SIG-M5 (cell line): ENCODE data around the gene AARSD1.
"Not testable (repeated sequence)": the region's sequence is repeated elsewhere in the genome, so short reads cannot be mapped to it uniquely, and the experiment has no call there.

Experiments used
- DNase-seq: peaks from one replicate; lab custom pipeline; 2025; lab: John Stamatoyannopoulos, UW

Gene AARSD1

DNA sequence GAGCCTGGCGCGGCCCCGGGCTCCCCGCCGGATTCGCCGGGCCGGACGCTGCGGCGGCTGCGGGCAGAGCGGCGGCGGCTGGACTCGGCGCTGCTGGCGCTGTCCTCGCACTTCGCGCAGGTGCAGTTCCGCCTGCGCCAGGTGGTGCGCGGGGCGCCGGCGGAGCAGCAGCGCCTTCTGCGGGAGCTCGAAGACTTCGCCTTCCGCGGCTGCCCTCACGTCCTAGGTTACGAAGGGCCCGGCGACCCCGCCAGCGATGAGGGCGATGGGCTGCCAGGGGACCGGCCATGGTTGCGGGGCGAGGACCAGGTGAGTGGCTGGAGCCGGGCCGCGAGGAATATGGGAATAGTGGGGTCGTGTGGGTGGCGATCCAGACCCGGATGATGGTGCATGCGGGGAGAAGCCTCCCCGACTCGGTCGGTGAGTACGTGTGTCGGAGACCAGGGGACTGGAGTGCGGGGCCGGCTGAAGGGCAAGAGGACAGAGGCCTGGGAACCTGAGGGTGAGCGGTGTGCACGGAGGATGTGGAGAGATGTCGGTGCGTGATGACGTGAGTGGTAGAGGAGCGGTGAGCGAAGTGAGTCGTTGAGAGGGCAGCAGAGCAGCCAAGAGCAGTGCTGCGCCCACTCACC, 16.6 kb upstream of the AARSD1 start:
- DNase-seq, result peak; percentile 13

DNA sequence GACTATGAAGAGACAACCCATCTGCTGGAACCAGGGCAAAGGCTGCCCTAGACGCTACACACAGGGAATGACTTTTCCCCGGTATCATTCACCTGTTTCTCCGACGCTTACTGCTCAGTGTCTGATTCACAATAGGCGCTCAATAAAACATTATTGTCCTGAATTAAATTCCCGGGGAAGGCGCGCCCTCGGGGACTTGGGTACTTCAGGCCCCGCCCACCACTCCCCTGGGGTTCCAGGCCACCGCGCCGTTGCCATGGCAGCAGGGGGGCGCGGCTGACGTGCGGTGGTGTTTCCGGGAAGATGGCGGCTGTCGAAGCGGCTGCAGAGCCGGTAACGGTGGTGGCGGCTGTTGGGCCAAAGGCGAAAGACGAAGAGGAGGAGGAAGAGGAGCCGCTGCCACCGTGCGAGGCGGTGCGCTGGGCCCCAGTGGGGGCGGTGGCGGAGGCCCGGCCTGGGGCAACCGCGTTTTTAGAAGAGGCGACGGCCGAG, 16.1 kb upstream of the AARSD1 start, which contains the start of gene RUNDC1:
RUNDC1 (plus strand) TSS at position 292 of the 492 bp plus-strand sequence; CDS start at position 304, 12 bp downstream.
- DNase-seq, result no peak

DNA sequence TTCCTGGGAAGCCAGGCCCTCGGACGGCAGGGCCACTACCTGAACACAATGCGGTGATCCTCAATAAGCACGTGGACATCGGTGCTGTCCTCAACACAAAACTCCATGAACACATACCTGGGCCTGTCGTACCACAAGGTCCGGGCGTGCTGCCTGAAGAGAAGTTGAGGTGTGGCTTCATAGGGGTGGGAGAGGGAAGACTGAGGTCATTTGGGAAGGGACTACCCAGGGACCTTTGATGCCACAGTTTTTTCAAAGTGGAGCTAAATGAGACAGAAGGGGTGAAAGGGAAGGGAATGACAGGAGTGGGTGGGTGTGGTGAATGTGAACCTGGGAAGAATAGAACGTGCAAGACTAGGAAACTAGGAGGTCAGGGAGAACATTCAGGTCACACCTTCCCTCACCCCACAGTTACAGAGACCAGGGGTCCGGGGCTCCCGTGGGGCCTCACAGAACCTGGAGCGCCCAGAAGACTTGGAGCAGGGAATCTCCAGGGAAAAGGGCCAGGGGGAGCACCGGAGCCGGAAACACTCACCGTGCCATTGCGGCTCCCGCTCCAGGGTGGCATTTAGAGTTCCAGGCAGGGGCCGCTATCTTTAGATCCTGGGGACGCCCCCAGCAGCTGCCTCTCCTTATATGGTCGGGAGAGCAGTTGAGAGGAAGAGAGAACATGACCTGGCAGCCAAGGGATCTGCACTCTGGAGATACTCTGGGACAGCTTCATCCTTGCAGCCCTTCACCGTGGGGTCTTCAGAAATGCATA, 15.4 kb upstream of the AARSD1 start, which contains the start of gene PTGES3L:
PTGES3L (minus strand) TSS at position 570 of the 763 bp plus-strand sequence; CDS start at position 543, 27 bp downstream.
- no peak for DNase-seq

DNA sequence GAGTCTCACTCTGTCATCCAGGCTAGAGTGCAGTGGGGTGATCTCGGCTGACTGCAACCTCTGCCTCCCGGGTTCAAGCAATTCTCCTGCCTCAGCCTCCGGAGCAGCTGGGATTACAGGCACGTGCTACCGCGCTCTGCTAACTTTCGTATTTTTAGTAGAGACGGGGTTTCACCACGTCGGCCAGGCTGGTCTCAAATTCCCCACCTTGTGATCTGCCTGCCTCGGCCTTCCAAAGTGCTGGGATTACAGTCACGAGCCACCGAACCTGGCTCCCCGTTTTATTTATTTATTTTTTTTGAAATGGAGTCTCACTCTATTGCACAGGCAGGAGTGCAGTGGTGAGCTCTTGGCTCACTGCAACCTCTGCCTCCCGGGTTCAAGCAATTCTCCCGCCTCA, 11.4 kb upstream of the AARSD1 start:
- not testable (repeated sequence) for DNase-seq

DNA sequence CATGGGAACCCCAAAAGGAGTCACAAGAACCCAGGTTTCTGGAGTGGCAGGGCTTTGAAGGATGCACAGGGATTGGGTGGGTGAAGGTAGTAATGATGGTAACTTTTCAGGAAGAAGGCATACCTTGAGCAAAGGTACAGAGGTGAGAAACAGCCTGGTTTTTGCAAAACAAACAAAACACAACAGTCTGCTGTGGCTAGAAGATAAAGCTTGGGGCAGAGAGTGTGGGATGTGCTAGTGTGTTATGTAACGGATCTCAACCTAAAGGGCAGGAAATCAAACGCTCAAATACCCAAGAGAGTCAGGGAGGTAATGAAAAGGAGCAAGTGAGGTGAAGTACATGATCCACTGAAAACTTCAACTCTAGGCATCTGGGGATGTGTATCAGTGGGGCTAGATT, 11.0 kb upstream of the AARSD1 start:
- DNase-seq, result no peak

DNA sequence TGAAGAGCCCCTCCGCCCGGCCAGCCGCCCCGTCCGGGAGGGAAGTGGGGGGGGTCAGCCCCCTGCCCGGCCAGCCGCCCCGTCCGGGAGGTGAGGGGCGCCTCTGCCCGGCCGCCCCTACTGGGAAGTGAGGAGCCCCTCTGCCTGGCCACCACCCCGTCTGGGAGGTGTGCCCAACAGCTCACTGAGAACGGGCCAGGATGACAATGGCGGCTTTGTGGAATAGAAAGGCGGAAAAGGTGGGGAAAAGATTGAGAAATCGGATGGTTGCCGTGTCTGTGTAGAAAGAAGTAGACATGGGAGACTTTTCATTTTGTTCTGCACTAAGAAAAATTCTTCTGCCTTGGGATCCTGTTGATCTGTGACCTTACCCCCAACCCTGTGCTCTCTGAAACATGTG, 9.1 kb upstream of the AARSD1 start:
- DNase-seq, result not testable (repeated sequence)

DNA sequence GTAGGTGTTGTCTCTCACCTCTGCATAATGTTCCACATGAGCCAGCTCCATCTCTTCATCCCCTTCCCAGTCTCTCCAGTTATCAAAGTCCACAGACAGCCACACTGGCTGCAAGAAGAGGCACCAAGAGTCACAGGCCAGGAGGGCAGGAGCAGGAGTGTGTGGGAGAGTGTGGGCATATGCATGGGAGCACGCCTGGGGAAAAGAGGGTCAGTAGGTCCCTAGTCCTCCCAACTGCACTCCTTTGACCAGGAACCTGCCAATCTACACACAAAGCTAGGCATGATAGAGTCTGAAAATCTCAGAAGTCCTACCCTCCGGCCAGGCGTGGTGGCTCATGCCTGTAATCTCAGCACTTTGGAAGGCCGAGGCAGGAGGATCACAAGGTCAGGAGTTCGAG, 7.3 kb upstream of the AARSD1 start:
- no peak for DNase-seq

DNA sequence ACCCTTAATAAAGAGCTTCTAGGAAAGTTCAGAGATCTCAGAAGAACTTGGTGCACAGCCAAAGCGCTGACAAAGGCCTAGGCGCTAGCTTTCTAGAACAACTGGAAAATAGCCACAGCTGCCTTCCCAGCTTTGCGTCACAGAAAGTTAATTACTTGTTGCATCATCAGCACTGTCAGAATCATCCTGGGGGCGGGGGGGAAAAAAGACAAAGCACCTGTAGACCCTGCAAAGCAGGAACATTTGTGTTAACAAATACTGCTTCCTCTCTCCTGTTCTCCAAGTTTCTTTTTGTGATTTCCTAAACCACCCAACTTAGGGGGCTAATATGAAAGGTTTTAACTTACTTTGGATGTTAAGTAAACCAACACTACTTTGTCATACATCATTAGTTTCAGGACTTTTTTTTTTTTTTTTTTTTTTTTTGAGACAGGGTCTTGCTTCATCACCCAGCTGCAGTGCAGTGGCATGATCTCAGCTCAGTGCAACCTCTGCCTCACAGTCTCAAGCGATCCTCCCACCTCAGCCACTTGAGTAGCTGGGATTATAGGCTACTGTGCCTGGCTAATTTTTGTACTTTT, 4.8 kb upstream of the AARSD1 start:
- DNase-seq, result peak; percentile 5

DNA sequence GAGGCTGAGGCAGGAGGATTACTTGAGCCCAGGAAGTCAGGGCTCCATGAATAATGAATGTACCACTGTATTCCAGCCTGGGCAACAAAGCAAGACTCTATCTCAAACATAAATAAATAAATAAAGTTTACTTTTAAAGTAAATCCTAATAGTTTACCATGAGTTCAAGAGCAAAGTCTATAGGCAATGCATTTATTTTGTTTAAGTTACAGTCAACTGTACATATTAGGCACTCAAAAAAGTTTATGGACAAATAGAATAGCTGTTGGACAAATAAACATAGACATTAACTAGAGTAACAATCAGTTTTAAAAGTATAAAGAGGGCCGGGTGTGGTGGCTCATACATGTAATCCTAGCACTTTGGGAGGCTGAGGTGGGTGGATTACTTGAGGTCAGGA, 3.7 kb upstream of the AARSD1 start:
- no peak for DNase-seq

DNA sequence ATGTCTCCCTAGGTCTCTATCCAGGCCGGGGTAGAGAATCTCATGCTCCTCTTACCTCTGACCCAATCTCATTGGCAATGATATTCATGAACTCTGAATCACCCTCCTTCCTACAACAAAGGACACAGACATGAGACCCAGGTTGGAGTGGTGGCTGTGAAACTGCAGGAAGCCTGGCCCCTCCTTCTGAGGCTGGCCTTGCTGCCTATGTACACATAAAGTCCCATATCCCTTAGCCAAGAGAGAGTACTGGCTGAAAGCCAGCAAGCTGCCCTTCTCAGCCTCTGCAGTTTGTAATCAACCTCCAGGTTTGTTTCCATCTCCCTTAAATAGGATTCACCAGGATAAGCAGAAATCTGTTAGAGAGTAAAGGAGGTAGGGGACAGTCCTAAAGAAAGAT, 10.6 kb downstream of the AARSD1 start:
- no peak for DNase-seq

DNA sequence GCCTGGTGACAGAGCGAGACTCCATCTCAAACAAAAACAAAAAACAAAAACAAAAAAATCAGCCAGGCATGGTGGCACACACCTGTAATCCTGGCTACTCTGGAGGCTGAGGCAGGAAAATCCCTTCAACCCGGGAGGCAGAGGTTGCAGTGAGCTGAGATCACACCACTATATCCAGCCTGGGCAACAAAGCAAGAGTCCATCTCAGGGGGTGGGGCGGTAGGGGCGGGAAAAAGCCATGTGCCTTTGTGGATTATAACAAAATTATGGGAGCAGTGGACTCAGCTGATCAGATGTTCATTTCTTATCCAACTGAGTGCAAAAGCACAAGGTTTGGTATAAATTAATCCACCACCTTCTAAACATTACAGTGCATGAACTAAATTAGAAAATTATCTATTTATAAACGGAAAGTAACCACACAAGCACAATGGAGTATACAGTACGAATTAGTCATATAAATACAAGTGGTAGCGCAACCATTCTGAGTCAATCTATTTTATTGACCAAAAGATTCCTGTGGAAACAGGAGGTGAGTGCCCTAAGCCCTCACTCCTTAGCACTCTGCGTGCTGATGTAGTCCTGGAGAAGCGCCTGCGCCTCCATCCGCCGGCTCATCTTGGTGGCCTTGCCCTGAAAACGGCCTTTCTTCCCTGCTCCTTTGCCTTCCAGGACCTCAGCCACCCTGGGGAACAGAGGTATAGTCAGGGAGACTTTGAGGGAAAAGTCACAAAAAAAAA, 14.0 kb downstream of the AARSD1 start:
- no peak for DNase-seq

DNA sequence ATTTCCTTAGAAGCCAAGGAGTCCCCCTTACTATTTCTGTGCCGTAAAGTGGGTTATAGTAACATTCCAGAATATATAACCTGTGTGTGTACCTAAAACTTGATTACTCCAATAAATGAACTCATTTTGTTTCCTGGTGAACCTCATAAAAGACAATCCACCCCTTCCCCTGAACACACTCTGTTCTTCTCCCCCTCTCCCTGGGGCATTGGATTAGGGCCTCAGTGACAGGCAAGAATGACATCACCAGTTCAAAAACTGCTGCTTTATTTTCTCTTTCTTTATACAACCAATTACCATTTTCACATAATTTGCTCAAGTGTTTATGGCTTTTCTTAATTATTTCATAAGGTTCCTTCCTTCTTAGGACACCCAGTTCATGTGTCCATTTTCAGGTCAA, 17.4 kb downstream of the AARSD1 start:
- no peak for DNase-seq

DNA sequence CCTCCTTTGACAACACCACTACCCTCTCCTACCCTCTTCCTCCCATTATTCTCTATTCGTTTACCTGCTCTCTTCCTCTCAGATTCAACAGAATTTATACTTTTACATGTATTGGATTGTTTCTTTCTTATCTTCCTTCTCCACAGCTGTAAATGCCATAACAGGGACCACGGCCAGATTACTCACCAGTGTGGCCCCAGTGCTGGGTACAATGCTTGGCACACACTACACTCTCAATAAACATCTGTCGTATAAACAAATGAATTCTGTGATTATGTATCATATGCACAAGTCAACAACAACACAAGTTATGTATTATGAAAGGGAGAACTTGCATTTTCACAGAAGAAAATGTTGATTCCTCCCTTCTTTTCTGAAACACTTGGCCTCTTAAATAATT, 20.0 kb downstream of the AARSD1 start:
- no peak for DNase-seq

DNA sequence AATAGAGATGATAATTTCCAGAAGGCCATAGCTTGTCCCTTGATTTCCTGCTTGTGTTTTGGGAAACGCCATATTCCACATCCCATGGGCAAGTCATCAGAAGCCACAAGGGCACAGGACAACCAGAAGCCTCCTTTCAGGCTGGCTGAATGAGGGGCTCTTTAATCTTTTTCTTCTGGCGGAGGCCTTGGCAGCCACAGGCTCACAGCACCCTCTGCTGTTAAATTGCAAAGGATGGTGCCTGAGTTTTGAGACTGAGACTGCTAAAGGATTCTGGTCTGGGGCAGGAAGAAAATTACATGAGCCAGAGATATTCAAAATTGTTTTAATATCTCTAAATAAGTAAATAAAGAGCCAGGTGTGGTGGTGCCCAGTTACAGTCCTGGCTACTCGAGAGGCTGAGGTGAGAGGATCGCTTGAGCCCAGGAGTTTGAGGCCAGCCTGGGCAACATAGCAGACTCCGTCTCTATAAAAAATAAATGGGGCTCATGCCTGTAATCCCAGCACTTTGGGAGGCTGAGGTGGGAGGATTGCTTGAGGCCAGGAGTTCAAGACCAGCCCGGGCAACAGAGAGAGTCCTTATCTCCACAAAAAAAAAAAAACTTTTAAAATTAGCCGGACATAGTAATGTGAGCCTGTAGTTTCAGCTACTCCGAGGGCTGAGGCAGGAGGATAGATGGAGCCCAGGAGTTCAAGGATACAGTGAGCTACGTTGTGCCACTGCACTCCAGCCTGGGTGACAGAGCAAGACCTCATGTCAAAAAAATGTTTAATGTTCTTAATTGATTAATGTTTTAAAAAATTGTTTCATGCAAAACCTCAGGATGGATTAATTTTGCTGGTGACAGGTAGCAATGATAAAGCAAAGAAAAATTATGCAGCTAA, 26.3 kb downstream of the AARSD1 start:
- DNase-seq, result no peak

DNA sequence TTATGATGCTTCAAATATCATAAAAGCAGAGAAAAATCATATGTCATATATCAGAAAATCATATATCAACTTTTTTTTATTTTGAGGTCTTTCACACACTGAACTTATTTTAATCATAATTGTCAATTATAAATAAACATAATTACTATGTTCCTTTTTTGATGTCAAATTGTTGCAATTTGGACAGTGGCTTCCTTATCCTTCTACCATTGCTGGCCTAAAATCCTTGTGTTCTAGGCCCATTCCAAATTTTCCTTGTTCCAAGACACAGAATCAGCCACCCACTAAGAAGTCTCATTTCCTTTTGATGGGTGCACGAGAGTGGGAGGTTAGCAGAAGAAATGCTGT, 34.8 kb downstream of the AARSD1 start:
- DNase-seq, result no peak

DNA sequence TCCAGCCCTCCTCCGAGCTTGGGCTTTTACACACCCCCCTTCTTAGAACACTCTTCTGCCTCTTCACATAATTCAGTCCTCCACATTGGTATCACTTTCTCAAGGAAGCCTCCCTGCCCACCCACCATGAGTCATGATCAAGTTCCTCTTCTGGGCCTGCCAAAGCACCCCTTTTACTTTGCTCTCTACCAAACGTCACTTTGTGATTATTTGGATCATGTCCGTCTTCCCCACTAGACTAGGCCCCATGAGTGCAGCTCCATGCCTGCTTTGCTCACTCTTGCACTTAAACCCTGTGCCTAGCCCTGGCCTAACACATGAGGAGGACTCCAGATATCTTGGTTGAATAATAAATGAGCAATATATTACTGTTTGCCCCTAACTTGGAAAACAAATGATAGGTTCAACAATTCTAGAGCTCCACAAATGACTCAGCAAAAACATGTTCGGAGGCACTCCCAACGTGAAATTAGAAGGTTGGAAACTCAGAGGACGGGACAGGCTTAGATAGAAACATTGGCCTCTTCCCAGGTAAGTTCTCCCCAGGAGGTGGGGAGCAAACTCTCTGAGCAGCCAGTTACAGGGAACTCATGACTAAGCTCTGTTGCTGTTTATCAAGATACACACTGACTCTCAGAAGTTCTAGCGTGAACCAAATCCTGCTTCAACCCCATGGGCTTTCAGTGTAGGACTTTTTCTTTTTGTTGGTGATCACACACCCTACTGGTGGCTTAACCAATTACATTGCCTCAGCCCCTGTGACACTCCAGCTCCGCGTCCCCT, 35.3 kb downstream of the AARSD1 start:
- DNase-seq, result peak; percentile 97

DNA sequence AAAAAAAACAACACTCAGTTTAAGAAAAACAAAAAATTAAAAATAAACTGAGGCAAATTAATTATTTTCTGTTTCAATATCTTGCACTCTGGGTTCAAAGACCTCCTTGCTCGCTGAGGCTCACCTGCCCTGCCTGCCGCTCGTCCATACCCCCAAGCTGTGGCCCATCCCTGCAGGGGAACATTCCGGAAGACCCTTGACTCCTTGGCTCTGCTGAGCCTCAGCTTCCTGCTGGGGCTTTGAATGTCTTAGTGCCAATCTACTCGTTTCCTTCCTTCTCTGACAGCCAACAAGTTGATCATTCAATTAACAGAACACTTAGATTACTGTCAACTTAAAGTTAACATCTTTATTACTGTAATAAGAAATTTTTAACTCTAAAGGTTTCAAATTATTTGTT, 39.4 kb downstream of the AARSD1 start:
- DNase-seq, result no peak

DNA sequence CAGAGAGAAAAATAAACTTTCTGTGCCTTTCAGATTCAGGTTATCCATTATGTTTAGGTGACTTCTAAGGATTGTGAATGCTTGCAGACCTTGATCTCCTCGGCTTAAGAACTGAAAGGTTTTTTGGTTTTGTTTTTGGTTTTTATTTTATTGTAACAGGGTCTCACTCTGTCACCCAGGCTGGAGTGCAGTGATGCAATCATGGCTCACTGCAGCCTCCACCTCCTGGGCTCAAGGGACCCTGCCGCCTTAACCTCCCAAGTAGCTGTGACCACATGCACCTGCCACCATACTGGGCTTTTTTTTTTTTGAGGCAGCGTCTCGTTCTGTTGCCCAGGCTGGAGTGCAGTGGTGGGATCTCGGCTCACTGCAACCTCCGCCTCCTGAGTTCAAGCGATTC, 40.8 kb downstream of the AARSD1 start:
- DNase-seq, result not testable (repeated sequence)

DNA sequence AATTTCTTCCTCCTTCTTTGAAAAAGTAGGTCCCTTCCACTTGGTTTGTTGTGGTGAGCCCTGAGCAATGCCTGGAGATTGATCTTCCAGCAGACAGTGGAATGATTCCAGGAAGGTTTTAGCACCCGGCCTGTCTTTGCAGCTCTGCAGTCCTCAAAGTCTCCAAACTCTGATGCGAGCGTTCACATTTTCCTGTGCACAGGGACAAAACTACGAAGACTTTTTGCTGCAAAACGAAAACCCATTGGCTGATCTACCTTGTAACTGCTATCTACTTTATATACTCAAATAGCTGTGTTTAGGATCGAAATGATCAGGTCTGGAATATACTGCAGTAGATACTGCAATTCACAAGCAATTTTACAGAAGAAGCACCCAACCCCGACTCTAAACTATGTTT, 42.0 kb downstream of the AARSD1 start:
- no peak for DNase-seq

DNA sequence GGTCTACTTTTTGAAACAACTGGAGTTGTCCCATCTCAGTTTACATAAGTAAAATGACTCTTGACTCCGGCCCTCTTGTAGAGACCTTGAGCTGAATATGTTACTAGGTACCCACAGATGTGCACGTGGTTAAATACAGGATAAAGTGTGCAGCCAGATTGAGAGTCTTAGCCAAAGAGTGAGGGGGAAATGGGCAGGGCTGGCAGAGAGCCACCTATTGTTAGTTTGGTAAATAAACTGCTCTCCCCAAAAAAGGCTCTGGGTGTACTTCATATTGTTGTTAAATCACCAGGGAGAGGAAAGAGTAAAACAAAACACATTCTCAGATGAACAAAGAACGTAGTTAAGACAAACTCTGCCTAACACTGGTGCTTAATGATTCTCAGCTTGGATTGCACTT, 43.3 kb downstream of the AARSD1 start:
- DNase-seq, result no peak
